ES-I3 (cell line): ENCODE results near the gene GPN1.
"Not testable (repeated sequence)": the region's sequence is repeated elsewhere in the genome, so short reads cannot be mapped to it uniquely, and the experiment has no call there.

Experiments used
- H3K36me3 ChIP-seq: 2 replicates; pipeline ENCODE4 v1.6.1; 2013; ENCODE audit warnings: mild to moderate bottlenecking, low read length, control low read depth, moderate library complexity; ENCODE audit not compliant: insufficient read depth
- H3K4me1 ChIP-seq: 2 replicates; pipeline ENCODE4 v1.6.1; 2013; ENCODE audit warnings: mild to moderate bottlenecking, control low read depth, low read length; ENCODE audit not compliant: insufficient read depth
- H3K9ac ChIP-seq: 2 replicates; pipeline ENCODE4 v1.6.1; 2013; ENCODE audit warnings: low read depth, mild to moderate bottlenecking, low read length, moderate library complexity
- H3K9me3 ChIP-seq: 2 replicates; pipeline ENCODE4 v1.6.1; 2013; ENCODE audit warnings: mild to moderate bottlenecking, low read length, moderate library complexity; ENCODE audit not compliant: control insufficient read depth, insufficient read depth

GPN1 gene

GRCh38 chr2:27628767-27629709 lies at the start of gene GPN1, which contains the start of gene CCDC121:
TSS of gene GPN1 (plus strand) at chr2:27629050. CDS start at chr2:27629059, 9 bp downstream.
TSS of gene CCDC121 (minus strand) at chr2:27629012. CDS start at chr2:27627799, 1,213 bp downstream.
- peaks cover 11% of the 10 kb centered on the region; the same call in 1 of the 2 replicates for H3K36me3 ChIP-seq
- H3K9ac ChIP-seq, result peak within 1 kb of the TSS; percentile 84
- H3K9me3 ChIP-seq, result no peaks in the 10 kb centered on the region
- no peaks in the 10 kb centered on the region for H3K4me1 ChIP-seq

GRCh38 chr2:27581417-27582128 lies 47.3 kb upstream of the GPN1 start:
- no peaks in the 10 kb centered on the region for H3K9me3 ChIP-seq
- H3K36me3 ChIP-seq, result no peaks in the 10 kb centered on the region
- H3K4me1 ChIP-seq, result peaks cover 7% of the 10 kb centered on the region; the same call in 1 of the 2 replicates
- no peak overlapping the region for H3K9ac ChIP-seq

GRCh38 chr2:27582129-27582694 lies 46.6 kb upstream of the GPN1 start:
- H3K9me3 ChIP-seq, result no peaks in the 10 kb centered on the region
- no peaks in the 10 kb centered on the region for H3K36me3 ChIP-seq
- H3K4me1 ChIP-seq, result peaks cover 7% of the 10 kb centered on the region; the same call in 1 of the 2 replicates
- peak overlapping the region; percentile 97; the same call in 1 of the 2 replicates for H3K9ac ChIP-seq

GRCh38 chr2:27582695-27583389 lies 46.0 kb upstream of the GPN1 start, which contains the start of gene ZNF512:
TSS of gene ZNF512 (plus strand) at chr2:27583042. CDS start at chr2:27583113, 71 bp downstream.
- Histone ChIP-seq H3K4me1 (peaks cover 7% of the 10 kb centered on the region; the same call in 1 of the 2 replicates), H3K36me3 (no peaks in the 10 kb centered on the region), H3K9ac (peak within 1 kb of the TSS; percentile 97), H3K9me3 (no peaks in the 10 kb centered on the region)

- no peaks in the 10 kb centered on the region for H3K36me3 ChIP-seq
- peaks cover 7% of the 10 kb centered on the region; the same call in 1 of the 2 replicates for H3K4me1 ChIP-seq
- peak overlapping the region; percentile 97 for H3K9ac ChIP-seq
- H3K9me3 ChIP-seq, result no peaks in the 10 kb centered on the region
Measured at GRCh38 chr2:27583390-27583915, 45.4 kb upstream of the GPN1 start.

GRCh38 chr2:27584597-27584996 lies 44.3 kb upstream of the GPN1 start:
- peaks cover 7% of the 10 kb centered on the region; the same call in 1 of the 2 replicates for H3K4me1 ChIP-seq
- no peaks in the 10 kb centered on the region for H3K36me3 ChIP-seq
- no peaks in the 10 kb centered on the region for H3K9me3 ChIP-seq
- no peak overlapping the region for H3K9ac ChIP-seq

- H3K9ac ChIP-seq, result no peak overlapping the region
- H3K9me3 ChIP-seq, result no peaks in the 10 kb centered on the region
- no peaks in the 10 kb centered on the region for H3K36me3 ChIP-seq
- peaks cover 7% of the 10 kb centered on the region; the same call in 1 of the 2 replicates for H3K4me1 ChIP-seq
Measured at GRCh38 chr2:27587025-27587424, 41.8 kb upstream of the GPN1 start.

- H3K36me3 ChIP-seq, result no peaks in the 10 kb centered on the region
- no peak overlapping the region for H3K9ac ChIP-seq
- H3K9me3 ChIP-seq, result peaks cover 2% of the 10 kb centered on the region; the same call in 1 of the 2 replicates
- H3K4me1 ChIP-seq, result peaks cover 7% of the 10 kb centered on the region; the same call in 1 of the 2 replicates
Measured at GRCh38 chr2:27588308-27588707, 40.5 kb upstream of the GPN1 start.

GRCh38 chr2:27591745-27592144 lies 37.1 kb upstream of the GPN1 start:
- Histone ChIP-seq H3K9ac (no peak overlapping the region), H3K4me1 (no peaks in the 10 kb centered on the region), H3K36me3 (no peaks in the 10 kb centered on the region), H3K9me3 (peaks cover 10% of the 10 kb centered on the region)

- no peaks in the 10 kb centered on the region for H3K36me3 ChIP-seq
Measured at GRCh38 chr2:27593240-27593639, 35.6 kb upstream of the GPN1 start.

GRCh38 chr2:27594020-27594703 lies 34.7 kb upstream of the GPN1 start:
- peaks cover 10% of the 10 kb centered on the region for H3K9me3 ChIP-seq
- not testable (repeated sequence) for H3K36me3 ChIP-seq, H3K9ac ChIP-seq, H3K4me1 ChIP-seq

More at GRCh38 chr2:27593240-27593639, 35.6 kb upstream of the GPN1 start:
- peaks cover 10% of the 10 kb centered on the region for H3K9me3 ChIP-seq
- no peak overlapping the region for H3K9ac ChIP-seq
- H3K4me1 ChIP-seq, result no peaks in the 10 kb centered on the region

- H3K36me3 ChIP-seq, H3K9ac ChIP-seq, H3K4me1 ChIP-seq: not testable (repeated sequence)
- peaks cover 10% of the 10 kb centered on the region for H3K9me3 ChIP-seq
Measured at GRCh38 chr2:27595412-27595811, 33.4 kb upstream of the GPN1 start.

GRCh38 chr2:27596627-27597026 lies 32.2 kb upstream of the GPN1 start:
- peaks cover 9% of the 10 kb centered on the region; the same call in 1 of the 2 replicates for H3K36me3 ChIP-seq
- peaks cover 10% of the 10 kb centered on the region for H3K9me3 ChIP-seq

More at GRCh38 chr2:27596627-27597026, 32.2 kb upstream of the GPN1 start:
- Histone ChIP-seq H3K9ac (no peak overlapping the region), H3K4me1 (no peaks in the 10 kb centered on the region)
